Endothelial cell of umbilical vein (primary cell): ENCODE measurements around the gene GBF1. TPM values are rescaled to one million over a fixed set of nuclear protein-coding genes. Genes with fewer than 3 reads are reported as not detected.

Source experiments
- BruUV-seq: library from RNA; stranded (reverse); fragments of 400-500 nt; replicated peaks from 2 replicates; lab custom pipeline; 2021; lab: Mats Ljungman, UMichigan
- CTCF ChIA-PET: fragments of 300-600, 350-600 bp; sonication (Branson Sonifier 250); formaldehyde crosslinking; loops from one replicate; lab custom pipeline; 2021; ENCODE audit warnings: antibody characterized with exemption, inconsistent platforms; lab: Charles Lee
- POLR2A ChIA-PET: fragments of 300-600, 350-600 bp; sonication (Branson Sonifier 250); formaldehyde crosslinking; loops from one replicate; lab custom pipeline; 2021; ENCODE audit warnings: antibody characterized with exemption, inconsistent platforms; lab: Charles Lee
- DNase-seq: peaks from one replicate; pipeline ENCODE4 v3.0.0-alpha.2; 2011; ENCODE audit warnings: low read depth, low spot score
- FAIRE-seq: peaks from 2 replicates; lab custom pipeline; 2011; peaks lifted over from hg19 to GRCh38; lab: Jason Lieb, UNC
- H2AFZ ChIP-seq: 2 replicates; pipeline ENCODE4 v1.6.0; 2012; ENCODE audit warnings: low read depth, low read length, control low read depth, inconsistent platforms
- H3K27ac ChIP-seq: 2 replicates; pipeline ENCODE4 v1.5.1; 2011; ENCODE audit warnings: low read depth, mild to moderate bottlenecking, control low read depth, low read length, moderate library complexity; ENCODE audit not compliant: insufficient read depth
- H3K27me3 ChIP-seq, 2 experiments: 2 replicates each; pipeline versions ENCODE4 v1.6.0 to v1.6.1; 2011; ENCODE audit warnings: low read length in 2 of 2, mixed read lengths in 1 of 2; ENCODE audit not compliant: control insufficient read depth in 2 of 2, insufficient read depth in 2 of 2
- H3K36me3 ChIP-seq, 2 experiments: 2 replicates in 1 of 2; 3 replicates in 1 of 2; pipeline ENCODE4 v1.5.1; 2011; ENCODE audit warnings: low read length in 2 of 2, mild to moderate bottlenecking in 1 of 2, moderate library complexity in 1 of 2; ENCODE audit not compliant: control insufficient read depth in 2 of 2, insufficient read depth in 2 of 2; ENCODE audit errors: extremely low read depth in 1 of 2
- H3K4me1 ChIP-seq: 3 replicates; pipeline ENCODE4 v1.5.1; 2011; ENCODE audit warnings: mild to moderate bottlenecking, low read length; ENCODE audit not compliant: control insufficient read depth, insufficient read depth; ENCODE audit errors: extremely low read depth
- H3K4me2 ChIP-seq: 2 replicates; pipeline ENCODE4 v1.6.1; 2011; ENCODE audit warnings: low read length, control low read depth, mixed read lengths; ENCODE audit not compliant: insufficient read depth
- H3K4me3 ChIP-seq, 3 experiments: fragments of 200-600 bp in 1 of 3; sonication (generic), shearing (Covaris generic) in 1 of 3; replicated peaks in 1 of 3; 2 replicates each; pipeline ENCODE4 v1.5.1; 2011 to 2016; ENCODE audit warnings: control low read depth in 3 of 3, low read length in 3 of 3, mild to moderate bottlenecking in 2 of 3, inconsistent platforms in 1 of 3, low read depth in 1 of 3, moderate library complexity in 1 of 3; ENCODE audit not compliant: insufficient read depth in 1 of 3
- H3K79me2 ChIP-seq: 2 replicates; pipeline ENCODE4 v1.6.0; 2012; ENCODE audit warnings: low read length, inconsistent platforms; ENCODE audit not compliant: control insufficient read depth, insufficient read depth
- H3K9ac ChIP-seq: replicated peaks from 2 replicates; pipeline ENCODE3; 2011; ENCODE audit warnings: low read length, control low read depth; ENCODE audit not compliant: insufficient read depth; ENCODE audit errors: extremely low read depth
- H3K9me1 ChIP-seq: replicated peaks from 3 replicates; pipeline ENCODE4 v1.6.0; 2011; ENCODE audit warnings: mild to moderate bottlenecking, low read length; ENCODE audit not compliant: control insufficient read depth, insufficient read depth; ENCODE audit errors: extremely low read depth
- H3K9me3 ChIP-seq: replicated peaks from 2 replicates; pipeline ENCODE4 v1.5.1; 2012; ENCODE audit warnings: low read length, inconsistent platforms; ENCODE audit not compliant: control insufficient read depth, insufficient read depth
- H4K20me1 ChIP-seq: replicated peaks from 2 replicates; pipeline ENCODE3; 2011; ENCODE audit warnings: mild to moderate bottlenecking, low read length; ENCODE audit not compliant: control insufficient read depth, insufficient read depth; ENCODE audit errors: extremely low read depth
- EZH2 ChIP-seq: IDR thresholded peaks from 2 replicates; pipeline ENCODE4 v1.6.1; 2012; ENCODE audit warnings: borderline replicate concordance, low read depth, mild to moderate bottlenecking, moderate library complexity, low read length, inconsistent platforms; ENCODE audit not compliant: severe bottlenecking
- FOS ChIP-seq: IDR thresholded peaks from 2 replicates; pipeline ENCODE4 v1.6.1; 2011; ENCODE audit warnings: mild to moderate bottlenecking, low read length, moderate library complexity, borderline replicate concordance; ENCODE audit not compliant: insufficient read depth
- GATA2 ChIP-seq: IDR thresholded peaks from 2 replicates; pipeline ENCODE4 v1.7.0; 2011; ENCODE audit warnings: low read depth, mild to moderate bottlenecking, moderate library complexity, mixed read lengths, low read length; ENCODE audit not compliant: insufficient read length, insufficient read depth
- JUN ChIP-seq: IDR thresholded peaks from 2 replicates; pipeline ENCODE4 v1.6.1; 2011; ENCODE audit warnings: borderline replicate concordance, low read depth; ENCODE audit not compliant: insufficient read length, insufficient read depth
- MYC ChIP-seq: IDR thresholded peaks from one replicate; pipeline ENCODE4 v1.6.1; 2011; ENCODE audit warnings: mild to moderate bottlenecking, low read depth, low read length
- POLR2A ChIP-seq: IDR thresholded peaks from 2 replicates; pipeline ENCODE4 v1.6.1; 2012; ENCODE audit warnings: low read depth, mild to moderate bottlenecking, control low read depth, low read length
- POLR2AphosphoS5 ChIP-seq: IDR thresholded peaks from 2 replicates; pipeline ENCODE4 v1.6.1; 2012; ENCODE audit warnings: low read depth, mild to moderate bottlenecking, control low read depth, low read length, moderate library complexity; ENCODE audit not compliant: insufficient read depth
- dilution Hi-C: fragments of 300-500 bp; cut with MboI; formaldehyde crosslinking; loops from one replicate; pipeline ENCODE4 v1.15.0; 2019; ENCODE audit warnings: low sequenced_read_pairs; ENCODE audit not compliant: extremely low pct_ligation_motif_present
- intact Hi-C: fragments of 100-400 bp; cut with micrococcal nuclease; formaldehyde crosslinking; loops from one replicate; pipeline ENCODE4 v1.10.0; 2022
- polyA plus RNA-seq, 4 experiments: library from polyadenylated mRNA; depleted of rRNA in 3 of 4; stranded (reverse) in 3 of 4; unstranded in 1 of 4; fragments of >200 nt; gene quantifications; 2 replicates each; pipeline versions ENCODE4 v1.2.1 to v1.2.3, GENCODE V29; 2011 to 2012; ENCODE audit warnings: missing spikeins in 1 of 4
- total RNA-seq: library from RNA; stranded (reverse); gene quantifications from 2 replicates; pipeline ENCODE4 v1.2.3, GENCODE V29; 2021
- TF ChIP-seq, protein P1 (sequence below), 2 donors: IDR thresholded peaks; 1 replicate in 1 of 2; 2 replicates in 1 of 2; pipeline ENCODE4 v1.5.1; 2011; ENCODE audit warnings: low read length in 2 of 2, mild to moderate bottlenecking in 2 of 2, moderate library complexity in 2 of 2, control low read depth in 1 of 2, inconsistent platforms in 1 of 2, low read depth in 1 of 2; ENCODE audit not compliant: insufficient read depth in 1 of 2; ENCODE audit errors: extremely low read depth in 1 of 2
- TF ChIP-seq, protein P2 (sequence below): IDR thresholded peaks from 2 replicates; pipeline ENCODE4 v1.6.1; 2011; ENCODE audit not compliant: insufficient read depth, insufficient read length

The GBF1 gene
- total and polyA plus RNA-seq, 2 donors (not counting 3 experiments of a cell fraction or from before 2014, with no cell fraction given): 26.0 to 49.7 TPM

DNA sequence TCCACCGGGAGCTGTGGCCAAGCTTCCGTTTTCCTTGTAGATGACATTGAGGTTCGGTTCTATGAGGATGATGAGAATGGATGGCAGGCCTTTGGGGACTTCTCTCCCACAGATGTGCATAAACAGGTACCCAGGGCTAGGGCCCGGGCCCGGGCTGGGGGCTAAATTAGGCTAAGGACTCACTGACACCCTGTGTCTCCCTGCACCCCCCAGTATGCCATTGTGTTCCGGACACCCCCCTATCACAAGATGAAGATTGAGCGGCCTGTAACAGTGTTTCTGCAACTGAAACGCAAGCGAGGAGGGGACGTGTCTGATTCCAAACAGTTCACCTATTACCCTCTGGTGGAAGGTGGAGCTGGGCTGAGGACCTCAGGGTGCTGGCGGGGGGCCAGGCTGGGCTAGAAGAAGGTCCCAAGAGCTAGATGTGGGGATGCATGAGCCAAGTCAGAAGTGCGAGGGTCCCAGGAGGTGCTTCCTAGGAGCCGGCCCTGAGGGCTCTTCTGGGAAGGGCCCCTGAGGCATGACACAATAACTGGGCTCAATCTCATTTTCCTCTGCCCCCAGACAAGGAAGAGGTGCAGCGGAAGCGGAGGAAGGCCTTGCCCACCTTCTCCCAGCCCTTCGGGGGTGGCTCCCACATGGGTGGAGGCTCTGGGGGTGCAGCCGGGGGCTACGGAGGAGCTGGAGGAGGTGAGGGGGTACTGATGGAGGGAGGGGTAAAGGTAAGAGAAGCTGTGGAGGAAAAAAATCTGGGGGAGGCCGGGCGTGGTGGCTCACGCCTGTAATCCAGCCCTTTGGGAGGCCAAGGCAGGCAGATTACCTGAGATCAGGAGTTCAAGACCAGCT, 153.1 kb downstream of the GBF1 start:
- no peak overlapping the region for H2AFZ ChIP-seq
- peaks cover 0 to 32% of the 10 kb centered on the region in 2 experiments for H3K36me3 ChIP-seq
- H3K9ac ChIP-seq: no peak overlapping the region
- no TSS peak for BruUV-seq
- no peaks in the 10 kb centered on the region for H3K27me3 ChIP-seq
- no peaks in the 10 kb centered on the region for H3K79me2 ChIP-seq
- no peak for FAIRE-seq
- TF ChIP-seq POLR2AphosphoS5 (no peak), POLR2A (no peak), FOS (no peak), JUN (no peak), GATA2 (no peak), MYC (no peak), EZH2 (no peak)
- TF ChIP-seq, protein P1, sequence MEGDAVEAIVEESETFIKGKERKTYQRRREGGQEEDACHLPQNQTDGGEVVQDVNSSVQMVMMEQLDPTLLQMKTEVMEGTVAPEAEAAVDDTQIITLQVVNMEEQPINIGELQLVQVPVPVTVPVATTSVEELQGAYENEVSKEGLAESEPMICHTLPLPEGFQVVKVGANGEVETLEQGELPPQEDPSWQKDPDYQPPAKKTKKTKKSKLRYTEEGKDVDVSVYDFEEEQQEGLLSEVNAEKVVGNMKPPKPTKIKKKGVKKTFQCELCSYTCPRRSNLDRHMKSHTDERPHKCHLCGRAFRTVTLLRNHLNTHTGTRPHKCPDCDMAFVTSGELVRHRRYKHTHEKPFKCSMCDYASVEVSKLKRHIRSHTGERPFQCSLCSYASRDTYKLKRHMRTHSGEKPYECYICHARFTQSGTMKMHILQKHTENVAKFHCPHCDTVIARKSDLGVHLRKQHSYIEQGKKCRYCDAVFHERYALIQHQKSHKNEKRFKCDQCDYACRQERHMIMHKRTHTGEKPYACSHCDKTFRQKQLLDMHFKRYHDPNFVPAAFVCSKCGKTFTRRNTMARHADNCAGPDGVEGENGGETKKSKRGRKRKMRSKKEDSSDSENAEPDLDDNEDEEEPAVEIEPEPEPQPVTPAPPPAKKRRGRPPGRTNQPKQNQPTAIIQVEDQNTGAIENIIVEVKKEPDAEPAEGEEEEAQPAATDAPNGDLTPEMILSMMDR (IDR thresholded peaks at IDR 0.05; ENCODE audit: extremely low read depth in 1 of 2, insufficient read depth in 1 of 2, low read depth in 1 of 2, low read length in 2 of 2): no peak
- TF ChIP-seq, protein P2, sequence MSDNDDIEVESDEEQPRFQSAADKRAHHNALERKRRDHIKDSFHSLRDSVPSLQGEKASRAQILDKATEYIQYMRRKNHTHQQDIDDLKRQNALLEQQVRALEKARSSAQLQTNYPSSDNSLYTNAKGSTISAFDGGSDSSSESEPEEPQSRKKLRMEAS: no peak
- dilution Hi-C loops (no loop called here), intact Hi-C loops (loop anchor here (1.0 kb wide), 3 partner anchors 24 to 229 kb away; no protein-coding TSS in a partner anchor)
- no peak for DNase-seq
- POLR2A ChIA-PET: no interaction called here
- no peaks in the 10 kb centered on the region for H3K9me3 ChIP-seq
- no peaks in the 10 kb centered on the region for H4K20me1 ChIP-seq
- H3K4me1 ChIP-seq: peaks cover 17% of the 10 kb centered on the region
- no peak overlapping the region for H3K27ac ChIP-seq
- H3K4me2 ChIP-seq: no peak overlapping the region
- no peaks in the 10 kb centered on the region for H3K9me1 ChIP-seq
- no peak overlapping the region for H3K4me3 ChIP-seq
- CTCF ChIA-PET: interaction anchor here (0.9 to 9.2 kb wide), 17 partner anchors 8 to 246 kb away, joined by 3 to 168 read pairs (median 6); partner anchors contain the start of genes CUEDC2, FBXL15, NOLC1 and PITX3
